SJSA1 (cell line): ENCODE measurements around the gene ADAM23. TPM values are rescaled to one million over a fixed set of nuclear protein-coding genes. Genes with fewer than 3 reads are reported as not detected.

Experiments
- DNase-seq, 2 experiments: peaks; one replicate each; pipeline ENCODE4 v3.0.0-alpha.2; 2015 to 2020; ENCODE audit warnings: low spot score in 2 of 2, low read depth in 1 of 2
- H3K27ac ChIP-seq: fragments of 250-450 bp; sonication (Bioruptor Pico); 2 replicates; pipeline ENCODE4 v1.5.1; 2020; ENCODE audit warnings: mild to moderate bottlenecking, moderate library complexity
- H3K27me3 ChIP-seq: fragments of 250-450 bp; sonication (Bioruptor Pico); replicated peaks from 2 replicates; pipeline ENCODE4 v1.5.1; 2020; ENCODE audit warnings: mild to moderate bottlenecking, moderate library complexity
- H3K36me3 ChIP-seq: fragments of 250-450 bp; sonication (Bioruptor Pico); 2 replicates; pipeline ENCODE4 v1.5.1; 2020; ENCODE audit warnings: mild to moderate bottlenecking
- H3K4me1 ChIP-seq: fragments of 250-450 bp; sonication (Bioruptor Pico); replicated peaks from 2 replicates; pipeline ENCODE4 v1.6.1; 2021; ENCODE audit warnings: mild to moderate bottlenecking
- H3K4me3 ChIP-seq: fragments of 250-450 bp; sonication (Bioruptor Pico); 2 replicates; pipeline ENCODE4 v1.5.1; 2020; ENCODE audit warnings: mild to moderate bottlenecking
- H3K9me3 ChIP-seq: fragments of 250-450 bp; sonication (Bioruptor Pico); replicated peaks from 2 replicates; pipeline ENCODE4 v1.5.1; 2020; ENCODE audit warnings: mild to moderate bottlenecking
- total RNA-seq: library from RNA; depleted of rRNA; stranded (reverse); fragments of >200 nt; shearing (Covaris generic); gene quantifications from 2 replicates; pipeline ENCODE4 v1.2.3, GENCODE V29; 2014

The ADAM23 gene
- total RNA-seq, 1 experiment from 2014 or later = not detected

- Histone ChIP-seq H3K9me3 (0 out of 2 replicates have a peak, but pooled peaks cover 2% of the 10 kb centered on the region), H3K27me3 (0 out of 2 replicates have a peak, but pooled peaks cover 3% of the 10 kb centered on the region), H3K27ac (no peak overlapping the region), H3K4me1 (no peaks in the 10 kb centered on the region), H3K4me3 (no peak overlapping the region), H3K36me3 (no peaks in the 10 kb centered on the region)
- no peak for DNase-seq
Measured at GRCh38 chr2:206488623-206489022, 45.3 kb downstream of the ADAM23 start.

DNA sequence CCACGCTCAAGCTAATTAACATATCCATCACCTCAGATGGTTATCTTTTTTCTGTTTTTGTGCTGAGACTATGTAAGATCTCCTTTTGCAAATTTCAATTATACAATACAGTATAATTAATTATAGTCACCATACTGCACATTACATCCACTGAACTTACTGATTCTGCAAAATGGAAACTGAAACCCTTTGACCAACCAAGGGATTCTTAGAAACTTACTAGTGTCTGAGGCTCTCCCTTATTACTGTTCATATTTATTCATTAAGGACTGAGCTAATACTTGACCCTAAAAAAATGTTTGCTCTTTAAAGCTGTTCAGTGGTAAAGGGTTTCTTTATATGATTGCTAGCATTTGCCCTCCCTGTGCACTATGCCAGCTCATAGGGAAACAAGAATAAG lies 50.7 kb downstream of the ADAM23 start:
- no peaks in the 10 kb centered on the region for H3K36me3 ChIP-seq
- H3K27me3 ChIP-seq = 0 out of 2 replicates have a peak, but pooled peaks cover 3% of the 10 kb centered on the region
- no peaks in the 10 kb centered on the region for H3K4me1 ChIP-seq
- H3K27ac ChIP-seq = no peak overlapping the region
- H3K9me3 ChIP-seq = 0 out of 2 replicates have a peak, but pooled peaks cover 2% of the 10 kb centered on the region
- H3K4me3 ChIP-seq = no peak overlapping the region
- no peak for DNase-seq

- Histone ChIP-seq H3K9me3 (no peaks in the 10 kb centered on the region), H3K36me3 (no peaks in the 10 kb centered on the region), H3K4me3 (no peak overlapping the region), H3K27me3 (no peaks in the 10 kb centered on the region), H3K27ac (no peak overlapping the region), H3K4me1 (no peaks in the 10 kb centered on the region)
- DNase-seq = no peak
Measured at GRCh38 chr2:206502729-206503128, 59.4 kb downstream of the ADAM23 start.

GRCh38 chr2:206511283-206511682 lies 68.0 kb downstream of the ADAM23 start:
- Histone ChIP-seq H3K27ac (no peak overlapping the region), H3K4me3 (no peak overlapping the region), H3K9me3 (no peaks in the 10 kb centered on the region; the same call in 1 of the 2 replicates), H3K4me1 (no peaks in the 10 kb centered on the region), H3K36me3 (no peaks in the 10 kb centered on the region), H3K27me3 (peaks cover 5% of the 10 kb centered on the region; the same call in 1 of the 2 replicates)
- DNase-seq = no peak

DNA sequence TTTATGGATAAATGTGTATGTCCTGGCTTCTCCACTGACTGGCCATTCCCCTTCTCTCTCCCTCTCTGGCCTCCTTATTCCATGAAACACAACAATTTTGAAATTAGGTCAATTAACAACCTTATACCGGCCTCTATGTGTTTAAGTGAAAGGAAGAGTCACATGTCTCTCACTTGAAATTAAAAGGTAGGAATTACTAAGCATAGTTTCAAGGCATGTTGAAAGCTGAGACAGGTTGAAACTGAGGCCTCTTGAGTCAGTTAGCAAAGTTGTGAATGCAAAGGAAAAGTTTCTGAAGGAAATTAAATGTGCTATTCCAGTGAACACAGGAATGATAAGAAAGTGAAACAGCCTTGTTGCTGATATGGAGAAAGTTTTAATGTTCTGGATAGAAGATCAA lies 69.7 kb downstream of the ADAM23 start:
- Histone ChIP-seq H3K4me3 (no peak overlapping the region), H3K4me1 (no peaks in the 10 kb centered on the region), H3K36me3 (no peaks in the 10 kb centered on the region), H3K27ac (no peak overlapping the region), H3K27me3 (peaks cover 5% of the 10 kb centered on the region; the same call in 1 of the 2 replicates), H3K9me3 (no peaks in the 10 kb centered on the region; the same call in 1 of the 2 replicates)
- no peak for DNase-seq

GRCh38 chr2:206515580-206515979 lies 72.2 kb downstream of the ADAM23 start:
- Histone ChIP-seq H3K4me3 (no peak overlapping the region), H3K27me3 (no peaks in the 10 kb centered on the region; the same call in 1 of the 2 replicates), H3K36me3 (no peaks in the 10 kb centered on the region), H3K4me1 (no peaks in the 10 kb centered on the region), H3K9me3 (no peaks in the 10 kb centered on the region; the same call in 1 of the 2 replicates), H3K27ac (no peak overlapping the region)
- no peak for DNase-seq

DNA sequence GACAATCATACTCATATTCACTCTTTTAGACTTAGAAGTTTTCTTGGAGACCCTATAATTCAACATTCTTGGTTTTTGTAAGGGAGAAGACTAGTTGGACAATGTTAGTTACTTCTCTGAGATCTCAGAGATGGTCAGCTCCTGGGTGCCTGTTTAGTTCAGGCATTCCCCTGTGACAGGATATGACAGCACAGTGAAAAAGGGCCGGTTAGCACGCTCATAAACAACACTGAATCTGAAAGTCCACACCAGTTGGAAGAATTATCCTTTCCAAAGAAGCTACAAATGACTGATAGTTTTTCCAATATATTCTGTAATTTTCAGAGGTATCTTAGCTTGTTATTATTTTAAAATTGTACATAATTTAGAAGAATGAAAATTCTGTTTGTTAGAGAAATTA lies 75.7 kb downstream of the ADAM23 start:
- Histone ChIP-seq H3K36me3 (no peaks in the 10 kb centered on the region), H3K9me3 (no peaks in the 10 kb centered on the region), H3K27me3 (no peaks in the 10 kb centered on the region), H3K4me1 (no peaks in the 10 kb centered on the region), H3K27ac (no peak overlapping the region), H3K4me3 (no peak overlapping the region)
- DNase-seq = no peak

GRCh38 chr2:206520450-206520849 lies 77.1 kb downstream of the ADAM23 start:
- Histone ChIP-seq H3K4me3 (no peak overlapping the region), H3K4me1 (no peaks in the 10 kb centered on the region), H3K27ac (no peak overlapping the region), H3K36me3 (no peaks in the 10 kb centered on the region), H3K9me3 (no peaks in the 10 kb centered on the region), H3K27me3 (no peaks in the 10 kb centered on the region)
- no peak for DNase-seq

DNA sequence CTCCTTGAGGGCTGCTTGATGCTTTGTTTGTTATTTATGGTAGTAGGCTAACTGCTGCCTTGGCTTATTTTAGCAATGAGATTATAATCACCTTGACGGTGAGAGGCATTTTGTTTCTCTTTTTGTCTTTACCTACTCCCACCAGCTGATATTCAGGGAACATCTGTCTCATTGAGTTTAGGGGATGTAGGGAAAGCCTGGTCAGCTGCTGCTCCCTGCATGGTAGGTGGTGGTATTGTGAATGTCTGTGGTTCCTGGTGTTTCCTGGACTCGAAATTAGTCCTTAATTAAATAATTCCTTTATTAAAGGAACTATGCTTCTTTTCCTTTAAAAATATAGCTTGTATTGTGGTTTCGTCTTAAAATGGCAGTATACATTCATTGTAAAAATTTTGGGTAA lies 77.8 kb downstream of the ADAM23 start:
- H3K36me3 ChIP-seq = no peaks in the 10 kb centered on the region
- no peak for DNase-seq
- H3K27ac ChIP-seq = no peak overlapping the region
- no peak overlapping the region for H3K4me3 ChIP-seq
- no peaks in the 10 kb centered on the region for H3K9me3 ChIP-seq
- no peaks in the 10 kb centered on the region for H3K4me1 ChIP-seq
- no peaks in the 10 kb centered on the region for H3K27me3 ChIP-seq

DNA sequence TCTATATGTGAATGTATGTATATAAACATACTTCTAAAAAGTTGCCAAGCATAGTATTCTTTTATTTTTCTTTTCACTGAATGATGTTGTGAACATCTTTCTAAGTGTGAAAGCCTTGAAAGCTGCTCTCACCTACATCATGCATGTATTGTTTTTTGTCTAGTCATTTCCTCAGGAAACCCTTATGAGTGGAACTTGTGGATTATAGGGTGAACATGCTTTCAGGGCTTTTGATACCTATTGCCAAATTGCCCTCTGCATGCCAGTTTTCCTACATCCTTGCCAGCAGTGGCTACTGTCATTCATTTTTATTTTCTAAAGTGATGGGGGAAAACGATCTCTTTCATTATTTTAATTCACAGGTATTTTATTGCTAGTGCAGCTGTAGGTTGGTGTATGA lies 78.3 kb downstream of the ADAM23 start:
- Histone ChIP-seq H3K9me3 (no peaks in the 10 kb centered on the region), H3K27ac (no peak overlapping the region), H3K36me3 (no peaks in the 10 kb centered on the region), H3K4me1 (no peaks in the 10 kb centered on the region), H3K27me3 (no peaks in the 10 kb centered on the region), H3K4me3 (no peak overlapping the region)
- no peak for DNase-seq

DNA sequence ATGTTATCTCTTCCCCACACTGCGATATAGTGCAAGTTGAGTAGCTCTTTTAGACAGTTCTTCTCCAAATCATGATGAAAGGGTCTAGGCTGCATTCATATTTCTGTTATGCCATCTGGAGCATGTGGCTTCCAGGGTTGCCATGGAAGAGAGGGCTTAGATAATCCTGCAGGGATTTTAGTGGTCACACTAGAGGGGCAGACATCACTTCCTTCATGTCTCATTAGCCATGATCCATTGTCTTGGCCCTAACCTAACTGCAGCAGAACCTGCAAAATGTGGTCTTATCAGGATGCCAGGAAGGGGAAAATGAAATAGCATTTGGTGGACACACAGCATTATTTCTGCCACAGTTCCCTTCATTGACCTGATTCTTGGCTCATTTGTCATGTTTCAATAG lies 83.1 kb downstream of the ADAM23 start:
- no peak overlapping the region for H3K4me3 ChIP-seq
- H3K4me1 ChIP-seq = no peaks in the 10 kb centered on the region
- no peak for DNase-seq
- H3K27ac ChIP-seq = no peak overlapping the region
- no peaks in the 10 kb centered on the region for H3K27me3 ChIP-seq
- H3K36me3 ChIP-seq = no peaks in the 10 kb centered on the region
- H3K9me3 ChIP-seq = no peaks in the 10 kb centered on the region

DNA sequence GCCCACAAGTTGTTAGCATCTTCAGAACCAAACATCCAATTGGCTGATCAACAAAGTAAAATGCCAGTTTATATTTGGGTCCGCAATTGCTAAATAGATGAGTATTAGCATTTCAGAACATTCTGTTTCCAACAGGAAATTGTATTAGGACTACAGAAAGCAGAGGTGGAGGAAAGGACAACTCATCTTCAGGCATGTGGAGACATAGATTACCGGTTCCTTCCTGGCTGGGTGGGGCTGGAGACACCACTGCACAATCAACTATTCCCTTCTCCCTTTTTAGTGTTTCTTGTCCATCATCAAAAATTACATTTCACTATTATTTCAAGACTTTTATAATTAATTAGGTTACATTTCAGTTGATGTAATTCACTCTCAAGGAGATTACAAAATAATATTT lies 83.8 kb downstream of the ADAM23 start:
- Histone ChIP-seq H3K27me3 (no peaks in the 10 kb centered on the region), H3K4me3 (no peak overlapping the region), H3K36me3 (no peaks in the 10 kb centered on the region), H3K9me3 (no peaks in the 10 kb centered on the region), H3K4me1 (no peaks in the 10 kb centered on the region), H3K27ac (no peak overlapping the region)
- no peak for DNase-seq

- H3K4me1 ChIP-seq = no peaks in the 10 kb centered on the region
- no peak overlapping the region for H3K27ac ChIP-seq
- no peaks in the 10 kb centered on the region for H3K36me3 ChIP-seq
- no peak for DNase-seq
- no peak overlapping the region for H3K4me3 ChIP-seq
- no peaks in the 10 kb centered on the region for H3K9me3 ChIP-seq
- H3K27me3 ChIP-seq = 0 out of 2 replicates have a peak, but pooled peaks cover 2% of the 10 kb centered on the region
Measured at GRCh38 chr2:206530727-206531126, 87.4 kb downstream of the ADAM23 start.

- Histone ChIP-seq H3K27me3 (0 out of 2 replicates have a peak, but pooled peaks cover 2% of the 10 kb centered on the region), H3K4me1 (no peaks in the 10 kb centered on the region), H3K27ac (no peak overlapping the region), H3K4me3 (no peak overlapping the region), H3K9me3 (no peaks in the 10 kb centered on the region), H3K36me3 (no peaks in the 10 kb centered on the region)
- no peak for DNase-seq
Measured at GRCh38 chr2:206531996-206532543, 88.7 kb downstream of the ADAM23 start.

- Histone ChIP-seq H3K27ac (no peak overlapping the region), H3K9me3 (no peaks in the 10 kb centered on the region)
Measured at GRCh38 chr2:206533977-206534376, 90.6 kb downstream of the ADAM23 start.

More at GRCh38 chr2:206533977-206534376, 90.6 kb downstream of the ADAM23 start:
- H3K4me3 ChIP-seq = no peak overlapping the region
- H3K27me3 ChIP-seq = 0 out of 2 replicates have a peak, but pooled peaks cover 2% of the 10 kb centered on the region
- no peaks in the 10 kb centered on the region for H3K36me3 ChIP-seq
- H3K4me1 ChIP-seq = no peaks in the 10 kb centered on the region
- DNase-seq = no peak
